ENCODE data around the gene CACNA1D.

Gene CACNA1D

GRCh38 chr3:53704363-53704725 is 209.9 kb downstream of the CACNA1D start:
- Mint-ChIP-seq H3K27me3 (ENCODE audit: low read depth) (no peaks in the 10 kb centered on the region), H3K9me3 (no peaks in the 10 kb centered on the region), H3K4me3 (no peak overlapping the region), H3K36me3 (ENCODE audit: low read depth) (no peaks in the 10 kb centered on the region), H3K27ac (peak overlapping the region; percentile 88 to 94 (median 88)), H3K4me1 (peaks cover 54% of the 10 kb centered on the region)
- TF ChIP-seq CTCF (IDR thresholded peaks at IDR 0.05; ENCODE audit: unreplicated experiment in 3 of 3), result no peak

- TF ChIP-seq CTCF (IDR thresholded peaks at IDR 0.05; ENCODE audit: unreplicated experiment in 3 of 3), result no peak
- Mint-ChIP-seq H3K4me3 (no peak overlapping the region), H3K4me1 (peaks cover 58% of the 10 kb centered on the region), H3K36me3 (ENCODE audit: low read depth) (no peaks in the 10 kb centered on the region), H3K9me3 (no peaks in the 10 kb centered on the region), H3K27me3 (ENCODE audit: low read depth) (no peaks in the 10 kb centered on the region), H3K27ac (peak overlapping the region; percentile 88 to 94 (median 88))
These were observed 210.8 kb downstream of the CACNA1D start for GRCh38 chr3:53705024-53705745.

GRCh38 chr3:53705774-53706173 is 211.4 kb downstream of the CACNA1D start:
- Mint-ChIP-seq H3K27ac (peak overlapping the region; percentile 88 to 94 (median 88)), H3K4me1 (peaks cover 61% of the 10 kb centered on the region), H3K4me3 (no peak overlapping the region), H3K9me3 (no peaks in the 10 kb centered on the region), H3K27me3 (ENCODE audit: low read depth) (no peaks in the 10 kb centered on the region), H3K36me3 (ENCODE audit: low read depth) (no peaks in the 10 kb centered on the region)
- no peak for TF ChIP-seq CTCF (IDR thresholded peaks at IDR 0.05; ENCODE audit: unreplicated experiment in 3 of 3)

GRCh38 chr3:53707222-53707621 is 212.8 kb downstream of the CACNA1D start:
- no peaks in the 10 kb centered on the region for H3K36me3 Mint-ChIP-seq (ENCODE audit: low read depth)
- TF ChIP-seq CTCF (IDR thresholded peaks at IDR 0.05; ENCODE audit: unreplicated experiment in 3 of 3), result no peak
- peaks cover 61% of the 10 kb centered on the region for H3K4me1 Mint-ChIP-seq
- peaks cover 5% of the 10 kb centered on the region for H3K27me3 Mint-ChIP-seq (ENCODE audit: low read depth)
- H3K4me3 Mint-ChIP-seq, result no peak overlapping the region
- H3K9me3 Mint-ChIP-seq, result no peaks in the 10 kb centered on the region
- peak overlapping the region in 2 of 3 experiments; percentile 88 to 94 for H3K27ac Mint-ChIP-seq

GRCh38 chr3:53708001-53708621 is 213.7 kb downstream of the CACNA1D start:
- Mint-ChIP-seq H3K4me3 (no peak overlapping the region), H3K27ac (peak overlapping the region in 2 of 3 experiments; percentile 61 to 94), H3K4me1 (peaks cover 61% of the 10 kb centered on the region), H3K9me3 (no peaks in the 10 kb centered on the region), H3K27me3 (ENCODE audit: low read depth) (peaks cover 5% of the 10 kb centered on the region), H3K36me3 (ENCODE audit: low read depth) (no peaks in the 10 kb centered on the region)
- TF ChIP-seq CTCF (IDR thresholded peaks at IDR 0.05; ENCODE audit: unreplicated experiment in 3 of 3), result no peak

- Mint-ChIP-seq H3K27me3 (ENCODE audit: low read depth) (peaks cover 10% of the 10 kb centered on the region), H3K4me1 (peaks cover 51% of the 10 kb centered on the region), H3K4me3 (no peak overlapping the region), H3K9me3 (no peaks in the 10 kb centered on the region), H3K27ac (peak overlapping the region in 1 of 3 experiments; percentile 60), H3K36me3 (ENCODE audit: low read depth) (no peaks in the 10 kb centered on the region)
- no peak for TF ChIP-seq CTCF (IDR thresholded peaks at IDR 0.05; ENCODE audit: unreplicated experiment in 3 of 3)
These were observed 214.8 kb downstream of the CACNA1D start for GRCh38 chr3:53709256-53709655.
